Tibial nerve (tissue), 4 donors: Measurements from ENCODE around the gene HIVEP2. TPM values are rescaled to one million over a fixed set of nuclear protein-coding genes. Genes with fewer than 3 reads are reported as not detected.

ENCODE experiments used
- DNase-seq, 2 donors: peaks; one replicate each; pipeline ENCODE4 v3.0.0-alpha.2; 2019; ENCODE audit warnings: low spot score in 2 of 2
- H3K27ac ChIP-seq, 4 donors: fragments of 200-600 bp; sonication (generic) in 3 of 4; one replicate each; pipeline ENCODE4 v1.5.1; 2017 to 2019; ENCODE audit warnings: mild to moderate bottlenecking in 1 of 4
- H3K27me3 ChIP-seq, 2 donors: fragments of 200-600 bp; sonication (generic) in 1 of 2; one replicate each; pipeline versions ENCODE4 v1.5.1 to v1.6.0; 2017 to 2019
- H3K36me3 ChIP-seq, 3 donors: fragments of 200-600 bp; sonication (generic); one replicate each; pipeline ENCODE4 v1.5.1; 2018 to 2019
- H3K4me1 ChIP-seq, 4 donors: fragments of 200-600 bp; sonication (generic) in 3 of 4; one replicate each; pipeline ENCODE4 v1.5.1; 2017 to 2019
- H3K4me3 ChIP-seq, 4 donors: fragments of 200-600 bp; sonication (generic) in 3 of 4; one replicate each; pipeline ENCODE4 v1.5.1; 2017 to 2019; ENCODE audit warnings: mild to moderate bottlenecking in 1 of 4, moderate library complexity in 1 of 4
- H3K9me3 ChIP-seq, 4 donors: fragments of 200-600 bp; sonication (generic) in 3 of 4; one replicate each; pipeline ENCODE4 v1.5.1; 2017 to 2019
- EP300 ChIP-seq, 2 donors: sonication (generic); formaldehyde crosslinking; IDR thresholded peaks; one replicate each; pipeline ENCODE4 v1.6.1; 2017; ENCODE audit warnings: antibody characterized with exemption in 2 of 2, mild to moderate bottlenecking in 1 of 2
- POLR2A ChIP-seq, 2 donors: fragments of 450-650 bp; IDR thresholded peaks; one replicate each; pipeline ENCODE4 v1.6.1; 2017; ENCODE audit warnings: antibody characterized with exemption in 2 of 2, mild to moderate bottlenecking in 2 of 2, moderate library complexity in 2 of 2
- WGBS, 2 donors: methylation state at CpG; one replicate each; pipeline ENCODE4 v1.1.5; 2018; 5-methylcytosine and 5-hydroxymethylcytosine counted together
- total RNA-seq, 4 donors: library from RNA; depleted of rRNA; stranded (reverse); fragments of >200 nt; gene quantifications; one replicate each; pipeline ENCODE4 v1.1.0, GENCODE V29; 2016
- TF ChIP-seq, protein P1 (sequence below), 5 experiments: fragments of 200-600 bp in 3 of 5; fragments of 450-650 bp in 2 of 5; sonication (generic) in 3 of 5; IDR thresholded peaks; one replicate each; pipeline ENCODE4 v1.5.1; 2016 to 2019; ENCODE audit warnings: antibody characterized with exemption in 5 of 5, mild to moderate bottlenecking in 3 of 5, moderate library complexity in 2 of 5

Gene HIVEP2
- total RNA-seq, 4 donors from 2014 or later, result 15.9 to 24.0 (median 19.9) TPM

DNA sequence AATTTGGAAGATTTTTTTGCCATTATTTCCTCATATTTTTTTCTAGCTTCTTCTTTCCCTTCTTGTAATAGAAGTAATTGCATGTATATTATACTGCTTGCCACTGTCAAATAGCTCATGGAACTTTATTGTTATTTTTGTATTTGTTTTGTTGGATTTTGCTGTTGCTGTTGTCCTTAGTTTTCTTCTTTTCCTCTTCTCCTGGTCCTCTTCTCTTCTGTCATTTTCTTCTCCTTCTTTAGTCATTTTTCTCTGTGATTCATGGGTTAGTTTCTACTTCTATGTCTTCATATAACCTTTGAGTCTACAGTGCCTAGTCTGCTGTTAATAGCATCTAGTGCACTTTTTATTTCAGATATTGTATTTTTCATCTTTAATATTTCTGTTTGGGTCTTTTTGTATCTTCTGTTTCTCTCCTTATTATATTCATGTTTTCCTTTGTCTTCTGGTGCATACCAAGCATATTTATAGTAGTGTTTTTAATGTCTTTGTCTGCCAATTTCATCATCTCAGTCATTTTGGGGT is 226.2 kb downstream of the HIVEP2 start:
- H3K27me3 ChIP-seq, result no peaks in the 10 kb centered on the region
- no peak for DNase-seq
- H3K4me1 ChIP-seq, result no peaks in the 10 kb centered on the region
- H3K4me3 ChIP-seq, result no peak overlapping the region
- H3K9me3 ChIP-seq, result peaks cover 0 to 12% (median 0%) of the 10 kb centered on the region in 4 donors
- no peak for TF ChIP-seq POLR2A (IDR thresholded peaks at IDR 0.05)
- TF ChIP-seq, protein P1, sequence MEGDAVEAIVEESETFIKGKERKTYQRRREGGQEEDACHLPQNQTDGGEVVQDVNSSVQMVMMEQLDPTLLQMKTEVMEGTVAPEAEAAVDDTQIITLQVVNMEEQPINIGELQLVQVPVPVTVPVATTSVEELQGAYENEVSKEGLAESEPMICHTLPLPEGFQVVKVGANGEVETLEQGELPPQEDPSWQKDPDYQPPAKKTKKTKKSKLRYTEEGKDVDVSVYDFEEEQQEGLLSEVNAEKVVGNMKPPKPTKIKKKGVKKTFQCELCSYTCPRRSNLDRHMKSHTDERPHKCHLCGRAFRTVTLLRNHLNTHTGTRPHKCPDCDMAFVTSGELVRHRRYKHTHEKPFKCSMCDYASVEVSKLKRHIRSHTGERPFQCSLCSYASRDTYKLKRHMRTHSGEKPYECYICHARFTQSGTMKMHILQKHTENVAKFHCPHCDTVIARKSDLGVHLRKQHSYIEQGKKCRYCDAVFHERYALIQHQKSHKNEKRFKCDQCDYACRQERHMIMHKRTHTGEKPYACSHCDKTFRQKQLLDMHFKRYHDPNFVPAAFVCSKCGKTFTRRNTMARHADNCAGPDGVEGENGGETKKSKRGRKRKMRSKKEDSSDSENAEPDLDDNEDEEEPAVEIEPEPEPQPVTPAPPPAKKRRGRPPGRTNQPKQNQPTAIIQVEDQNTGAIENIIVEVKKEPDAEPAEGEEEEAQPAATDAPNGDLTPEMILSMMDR (IDR thresholded peaks at IDR 0.05), result no peak
- TF ChIP-seq EP300 (IDR thresholded peaks at IDR 0.05), result no peak
- no peaks in the 10 kb centered on the region for H3K36me3 ChIP-seq
- H3K27ac ChIP-seq, result no peak overlapping the region

DNA sequence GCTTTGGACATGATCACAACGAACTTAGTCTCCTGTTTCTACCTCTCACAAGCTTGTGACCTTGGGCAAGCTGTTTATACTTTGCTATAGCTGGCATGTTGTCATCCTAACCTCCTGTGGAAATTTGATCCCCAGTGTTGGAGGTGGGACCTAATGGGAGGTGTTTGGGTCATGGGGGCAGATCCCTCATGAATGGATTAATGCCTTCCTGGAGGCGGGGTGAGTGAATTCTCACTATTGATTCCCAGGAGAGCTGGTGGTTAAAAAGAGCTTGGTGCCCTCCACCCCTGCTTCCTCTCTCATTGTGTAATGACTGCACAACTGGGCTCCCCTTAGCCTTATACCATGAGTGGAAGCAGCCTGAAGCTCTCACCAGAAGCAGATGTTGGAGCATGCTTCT is 228.9 kb downstream of the HIVEP2 start:
- 58 to 75% methylated on average over 2 of the region's 2 CpGs for WGBS, 2 donors

DNA sequence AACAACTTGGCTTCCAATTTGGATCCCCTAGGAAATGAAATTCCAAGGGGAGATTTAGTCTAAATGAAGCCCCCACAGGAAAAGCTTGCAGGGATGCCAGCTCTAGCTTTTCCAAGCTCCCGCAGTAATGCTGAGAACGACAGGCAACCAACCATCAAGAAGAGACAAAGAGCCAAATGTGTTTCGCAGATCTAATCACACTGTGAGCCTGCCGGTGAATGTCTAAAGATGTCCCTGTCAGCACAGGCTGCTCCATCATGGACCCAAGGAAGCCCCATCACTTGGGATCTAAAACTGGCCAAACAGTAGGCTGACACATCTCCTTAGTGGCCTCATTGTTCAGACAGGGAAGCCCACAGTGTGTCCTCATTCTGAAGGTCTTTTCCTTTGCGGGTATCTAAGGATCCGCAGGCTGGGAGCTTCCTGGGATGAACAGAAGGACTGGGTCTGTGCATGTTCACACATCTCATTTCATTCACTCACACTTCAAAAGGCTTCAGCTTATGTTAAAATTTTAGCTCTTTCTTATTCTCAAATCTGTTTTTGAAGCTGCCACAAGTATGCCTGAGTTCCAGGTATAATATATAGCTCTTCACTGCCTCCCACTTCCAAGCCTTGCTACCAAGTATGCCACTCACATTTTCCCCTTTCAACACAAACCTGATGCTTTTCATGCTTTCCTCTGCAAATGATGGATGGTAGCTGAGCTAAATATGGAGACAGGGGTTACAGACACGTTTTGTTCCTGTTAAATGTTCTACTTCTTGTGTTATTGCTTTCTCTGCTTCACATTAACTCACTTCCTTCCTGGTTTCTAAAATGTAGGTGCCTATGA is 229.8 kb downstream of the HIVEP2 start:
- no peak for DNase-seq
- H3K36me3 ChIP-seq, result no peaks in the 10 kb centered on the region
- H3K27me3 ChIP-seq, result no peaks in the 10 kb centered on the region
- no peak overlapping the region for H3K4me3 ChIP-seq
- peaks cover 0 to 12% (median 0%) of the 10 kb centered on the region in 4 donors for H3K9me3 ChIP-seq
- TF ChIP-seq EP300 (IDR thresholded peaks at IDR 0.05) (no peak), POLR2A (IDR thresholded peaks at IDR 0.05) (no peak)
- TF ChIP-seq, protein P1 (IDR thresholded peaks at IDR 0.05), result no peak
- 64 to 68% methylated on average over 7 of the region's 7 CpGs for WGBS, 2 donors
- H3K4me1 ChIP-seq, result no peaks in the 10 kb centered on the region
- no peak overlapping the region for H3K27ac ChIP-seq

More for the DNA sequence above, 228.9 kb downstream of the HIVEP2 start:
- DNase-seq, result no peak
- TF ChIP-seq, protein P1 (IDR thresholded peaks at IDR 0.05), result no peak
- no peak for TF ChIP-seq POLR2A (IDR thresholded peaks at IDR 0.05)
- TF ChIP-seq EP300 (IDR thresholded peaks at IDR 0.05), result no peak
- no peaks in the 10 kb centered on the region for H3K27me3 ChIP-seq
- H3K36me3 ChIP-seq, result no peaks in the 10 kb centered on the region
- peaks cover 0 to 12% (median 0%) of the 10 kb centered on the region in 4 donors for H3K9me3 ChIP-seq
- H3K27ac ChIP-seq, result no peak overlapping the region
- H3K4me1 ChIP-seq, result no peaks in the 10 kb centered on the region
- H3K4me3 ChIP-seq, result no peak overlapping the region

DNA sequence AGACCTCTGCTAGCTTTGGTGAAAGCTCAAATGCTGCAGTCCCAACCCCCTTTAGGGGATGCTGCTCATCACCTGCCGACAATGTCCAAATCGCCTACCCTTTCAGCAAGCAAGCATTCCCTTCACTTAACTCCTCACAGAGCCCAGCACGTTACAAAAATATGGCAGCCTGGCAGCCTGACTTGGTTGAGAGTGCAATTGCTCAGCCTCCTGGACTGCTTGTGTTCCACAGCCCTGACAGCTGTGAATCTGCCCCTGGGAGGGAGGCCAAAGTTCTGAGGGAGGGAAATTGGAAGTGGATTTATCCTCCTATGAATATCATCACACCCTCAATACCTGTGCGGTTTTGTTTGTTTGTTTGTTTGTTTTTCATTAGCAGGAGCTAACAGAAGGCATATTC is 231.0 kb downstream of the HIVEP2 start:
- peaks cover 0 to 6% (median 0%) of the 10 kb centered on the region in 4 donors for H3K9me3 ChIP-seq
- no peaks in the 10 kb centered on the region for H3K36me3 ChIP-seq
- WGBS, 2 donors, result 88 to 90% methylated on average over 4 of the region's 4 CpGs
- H3K4me3 ChIP-seq, result no peak overlapping the region
- TF ChIP-seq, protein P1 (IDR thresholded peaks at IDR 0.05), result no peak
- no peak for TF ChIP-seq POLR2A (IDR thresholded peaks at IDR 0.05)
- no peaks in the 10 kb centered on the region for H3K27me3 ChIP-seq
- DNase-seq, result no peak
- no peaks in the 10 kb centered on the region for H3K4me1 ChIP-seq
- no peak overlapping the region for H3K27ac ChIP-seq

DNA sequence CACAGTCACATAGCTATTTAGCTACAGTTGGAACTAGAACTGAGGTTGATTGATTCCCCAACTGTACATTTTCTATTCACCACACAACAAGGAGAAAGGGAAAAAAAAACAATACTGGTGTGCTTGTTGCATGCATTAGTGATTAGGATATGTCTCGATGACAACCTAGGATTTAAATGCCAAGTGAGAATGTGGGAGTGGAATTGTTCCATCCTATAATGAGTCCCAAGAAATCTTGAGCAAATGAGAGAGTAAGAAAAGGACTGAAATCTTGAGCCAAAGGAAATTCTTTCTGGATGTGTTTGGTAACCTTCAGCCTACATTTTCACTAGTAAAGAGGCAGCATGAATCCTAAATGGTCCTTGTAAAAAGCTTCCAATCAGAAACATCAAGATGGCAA is 232.7 kb downstream of the HIVEP2 start:
- Histone ChIP-seq H3K4me3 (no peak overlapping the region), H3K9me3 (no peaks in the 10 kb centered on the region), H3K27me3 (no peaks in the 10 kb centered on the region), H3K4me1 (no peaks in the 10 kb centered on the region), H3K36me3 (no peaks in the 10 kb centered on the region), H3K27ac (no peak overlapping the region)
- no peak for DNase-seq
- TF ChIP-seq EP300 (IDR thresholded peaks at IDR 0.05), result no peak
- TF ChIP-seq, protein P1 (IDR thresholded peaks at IDR 0.05), result no peak
- no peak for TF ChIP-seq POLR2A (IDR thresholded peaks at IDR 0.05)
- 34 to 35% methylated on average over 1 of the region's 1 CpG for WGBS, 2 donors
